IPS DF 4.7 (cell line): ENCODE measurements around the gene FBLN1.
A peak's percentile ranks its signal among the peaks of the same experiment; 100 is the strongest.
"Not testable (repeated sequence)": the region's sequence is repeated elsewhere in the genome, so short reads cannot be mapped to it uniquely, and the experiment has no call there.

Source experiments
- DNase-seq: peaks from one replicate; pipeline ENCODE4 v3.0.0-alpha.2; 2013; ENCODE audit warnings: low spot score; ENCODE audit errors: extremely low read depth

The FBLN1 gene

DNA sequence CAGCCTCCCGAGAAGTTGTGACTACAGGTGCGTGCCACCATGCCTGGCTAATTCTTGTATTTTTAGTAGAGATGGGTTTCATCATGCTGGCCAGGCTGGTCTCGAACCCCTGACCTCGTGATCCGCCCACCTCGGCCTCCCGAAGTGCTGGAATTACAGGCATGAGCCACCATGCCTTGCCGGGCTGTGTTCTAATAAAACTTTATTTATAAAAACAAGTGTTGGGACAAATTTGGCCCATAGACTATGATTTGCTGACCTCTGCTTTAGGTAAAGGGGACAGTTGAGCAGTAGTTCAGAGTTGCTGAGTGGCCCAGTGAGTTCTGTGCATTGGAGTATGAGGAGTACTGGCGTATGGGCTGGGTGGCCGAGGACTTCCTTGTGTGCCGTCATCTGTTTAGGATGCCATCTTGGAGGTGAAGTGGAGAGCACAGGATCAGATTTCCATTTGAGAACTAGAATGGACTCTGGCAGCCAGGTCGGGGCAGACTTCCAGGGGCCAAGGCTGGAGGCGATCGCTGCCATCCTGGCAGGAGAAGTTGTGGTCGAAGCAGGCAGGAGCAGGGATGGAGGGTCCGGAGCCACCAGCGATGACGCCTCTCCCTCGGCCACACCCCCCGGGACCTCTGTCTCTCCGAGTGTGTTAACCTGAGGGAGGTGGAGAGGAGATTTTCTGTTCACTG lies 43.8 kb downstream of the FBLN1 start:
- DNase-seq = no peak

DNA sequence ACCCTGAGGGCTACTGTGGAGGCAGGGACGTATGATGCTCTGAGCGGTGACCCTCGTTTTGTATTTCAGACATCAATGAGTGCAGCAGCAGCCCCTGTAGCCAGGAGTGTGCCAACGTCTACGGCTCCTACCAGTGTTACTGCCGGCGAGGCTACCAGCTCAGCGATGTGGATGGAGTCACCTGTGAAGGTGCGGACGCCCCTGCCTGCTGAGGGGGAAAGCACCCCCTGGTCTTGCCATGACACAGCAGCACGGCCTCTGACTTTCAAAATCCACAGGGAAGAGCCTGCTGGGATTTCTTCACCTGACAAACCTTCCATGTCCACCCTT lies 44.3 kb downstream of the FBLN1 start:
- no peak for DNase-seq

DNA sequence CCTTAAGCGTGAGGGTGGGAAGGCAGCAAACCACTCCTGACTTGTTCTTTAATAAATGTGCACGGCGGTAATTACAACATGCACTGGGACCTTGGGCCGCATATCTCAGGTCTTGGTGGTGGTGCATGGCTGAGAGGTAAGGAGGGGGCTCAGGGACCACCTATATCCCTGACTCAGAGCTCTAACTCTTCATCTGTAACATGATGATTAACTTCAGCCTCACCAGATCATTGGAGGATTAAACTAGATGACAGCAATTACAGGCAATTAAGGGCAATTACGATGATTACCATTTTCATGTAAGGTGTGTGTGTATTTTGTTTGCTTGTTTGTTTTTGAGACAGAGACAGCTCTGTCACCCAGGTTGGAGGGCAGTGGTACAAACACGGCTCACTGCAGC lies 45.0 kb downstream of the FBLN1 start:
- no peak for DNase-seq

DNA sequence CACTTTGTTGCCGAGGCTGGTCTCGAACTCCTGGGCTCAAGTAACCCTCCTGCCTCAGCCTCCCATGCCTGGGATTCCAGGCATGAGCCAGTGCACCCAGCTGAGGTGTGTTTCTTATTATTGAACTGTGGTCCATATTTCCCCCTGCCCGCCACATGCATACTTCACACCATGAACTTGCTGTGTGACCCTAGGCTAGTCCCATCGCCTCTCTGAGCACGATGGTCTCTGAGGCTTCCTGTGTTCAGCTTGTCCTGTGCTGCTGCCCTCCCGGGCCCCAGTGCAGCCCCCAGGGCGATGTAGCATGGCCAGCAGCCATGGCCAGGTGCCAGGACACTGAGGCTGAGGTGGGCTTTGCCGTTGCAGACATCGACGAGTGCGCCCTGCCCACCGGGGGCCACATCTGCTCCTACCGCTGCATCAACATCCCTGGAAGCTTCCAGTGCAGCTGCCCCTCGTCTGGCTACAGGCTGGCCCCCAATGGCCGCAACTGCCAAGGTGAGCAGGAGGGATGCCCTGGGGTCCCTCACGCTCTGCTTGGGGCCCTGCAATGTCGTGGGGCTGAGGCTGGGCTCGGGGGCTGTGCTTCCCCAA lies 45.7 kb downstream of the FBLN1 start:
- no peak for DNase-seq

DNA sequence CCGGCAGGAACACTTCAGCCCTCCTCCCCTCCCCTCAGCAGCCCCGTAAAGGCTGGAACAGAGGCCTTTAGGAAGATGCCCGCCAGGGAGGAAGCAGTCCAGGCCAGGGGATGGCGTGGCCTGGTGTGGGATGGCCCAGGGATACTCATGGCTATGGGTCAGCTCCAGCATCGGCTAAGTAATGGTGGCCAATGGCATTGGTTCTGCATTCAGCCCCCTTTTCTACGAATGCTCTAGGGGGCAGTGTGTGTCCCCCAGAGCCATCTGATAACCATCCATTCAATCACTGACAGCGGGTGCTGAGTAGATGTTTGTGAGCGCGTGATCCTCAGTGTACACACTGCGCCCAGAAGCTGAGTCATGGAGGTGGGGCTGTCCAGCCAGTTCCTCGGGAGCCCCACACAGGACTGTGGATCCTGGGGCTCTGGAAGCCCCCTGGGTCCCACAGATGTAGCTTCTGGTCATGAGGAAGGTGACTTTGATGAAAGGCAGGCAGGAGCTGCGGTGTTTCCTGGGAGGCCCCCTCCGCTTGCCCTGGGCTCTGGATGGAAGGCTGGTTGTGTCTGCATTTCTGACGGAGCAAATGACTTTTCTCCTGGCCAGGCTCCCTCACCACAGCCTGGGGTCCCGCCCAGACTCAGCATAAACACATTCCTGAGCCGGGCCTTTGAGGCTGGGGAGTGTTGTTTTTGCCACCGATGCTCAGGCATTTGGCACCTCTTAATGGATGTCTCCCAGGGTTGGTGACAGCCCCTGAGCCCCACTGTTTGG lies 46.5 kb downstream of the FBLN1 start:
- no peak for DNase-seq

DNA sequence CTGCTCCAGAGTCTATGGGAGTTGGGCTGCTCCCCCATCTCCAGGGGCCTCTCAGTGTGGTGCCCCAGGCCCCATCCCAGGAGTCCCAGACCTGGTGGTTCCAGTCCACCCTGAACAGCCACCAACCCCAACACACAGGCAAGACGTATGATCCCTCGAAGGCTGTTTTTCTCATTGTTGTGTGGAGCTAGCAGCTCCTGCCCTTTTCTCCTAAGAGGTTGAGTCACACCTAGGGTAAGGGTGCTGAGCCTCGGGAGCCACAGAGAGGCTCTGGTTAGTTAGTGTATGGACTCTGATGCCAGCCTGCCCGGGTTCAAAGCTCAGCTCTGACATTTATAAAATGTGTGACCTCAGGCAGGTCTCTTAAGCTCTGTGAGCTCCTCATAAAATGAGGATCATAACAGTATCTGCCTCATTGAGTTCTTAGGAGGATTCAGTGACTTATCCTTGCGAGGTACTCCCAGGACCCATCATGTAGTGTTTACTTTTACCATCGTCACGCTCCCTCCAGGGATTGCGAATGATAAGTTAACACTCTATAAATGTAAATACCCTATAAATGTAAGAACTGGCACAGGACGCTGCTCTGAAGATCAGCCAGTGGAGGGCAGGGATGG lies 47.2 kb downstream of the FBLN1 start:
- DNase-seq = no peak

DNA sequence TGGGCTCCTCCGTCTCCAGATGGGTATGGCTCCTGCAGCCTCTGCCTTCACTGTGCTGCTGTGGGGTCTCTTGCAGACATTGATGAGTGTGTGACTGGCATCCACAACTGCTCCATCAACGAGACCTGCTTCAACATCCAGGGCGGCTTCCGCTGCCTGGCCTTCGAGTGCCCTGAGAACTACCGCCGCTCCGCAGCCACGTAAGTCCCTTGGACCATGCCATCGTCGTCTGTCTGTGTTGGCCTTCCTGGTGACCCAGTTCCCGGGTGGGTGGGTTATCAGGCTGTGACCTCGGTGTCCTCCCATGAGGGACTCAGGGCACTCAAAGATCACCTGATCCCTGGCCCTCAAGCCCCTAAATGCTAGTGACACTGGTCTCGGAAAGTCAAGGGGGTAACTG lies 47.7 kb downstream of the FBLN1 start:
- DNase-seq = no peak

DNA sequence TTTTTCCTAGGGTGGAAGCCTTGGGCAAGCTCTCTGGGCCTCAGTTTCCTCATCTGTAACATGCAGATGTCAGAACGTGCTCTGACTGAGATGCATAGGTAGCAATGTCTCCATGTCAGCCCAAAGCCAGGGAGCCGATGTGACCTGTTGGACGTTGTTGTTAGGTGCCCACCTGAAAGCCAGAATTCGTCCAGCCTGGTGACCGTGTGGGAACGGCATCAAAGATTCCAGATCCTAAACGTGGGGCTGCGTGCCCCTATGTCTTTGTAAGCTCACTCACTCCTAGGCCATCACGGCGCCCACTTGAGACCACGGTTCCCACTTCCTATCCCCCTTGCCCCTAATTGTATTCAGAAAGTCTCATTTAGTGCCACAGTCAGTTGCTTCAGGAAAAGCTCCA lies 48.2 kb downstream of the FBLN1 start:
- no peak for DNase-seq

DNA sequence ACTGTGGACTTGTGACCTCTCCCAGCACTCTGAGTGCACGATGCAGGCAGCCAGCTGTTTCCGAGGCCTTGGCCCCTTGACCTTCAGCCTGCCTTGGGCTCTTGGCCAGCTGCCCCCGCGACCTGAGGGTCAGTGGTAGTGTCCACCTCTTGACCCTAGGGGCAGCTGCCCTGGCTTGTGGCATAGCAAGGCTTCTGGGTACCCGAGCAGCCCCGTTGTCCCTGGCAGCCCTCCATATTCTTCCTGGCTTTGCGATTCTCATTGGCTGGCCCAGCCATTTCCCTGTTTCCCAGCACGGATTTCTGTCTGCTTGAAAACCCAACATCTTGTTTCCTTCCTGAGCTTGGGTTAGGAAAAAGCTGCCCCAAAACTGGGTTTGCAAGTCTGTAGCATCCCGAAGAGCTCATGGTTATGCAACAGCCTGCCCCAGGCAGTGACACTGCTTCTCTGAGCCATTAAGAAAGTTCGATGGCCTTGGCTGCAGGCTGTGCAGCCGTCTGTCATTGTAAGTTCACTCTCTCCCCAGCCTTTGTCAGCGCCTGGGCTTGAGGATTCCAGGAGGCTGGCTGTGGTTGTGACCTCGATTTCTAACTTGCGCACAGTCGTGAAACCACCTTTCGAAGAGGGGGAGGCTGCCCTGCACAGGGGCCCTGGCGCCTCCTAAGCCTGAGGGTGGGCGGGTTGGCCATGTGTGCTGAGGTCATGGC lies 48.8 kb downstream of the FBLN1 start:
- DNase-seq = no peak

DNA sequence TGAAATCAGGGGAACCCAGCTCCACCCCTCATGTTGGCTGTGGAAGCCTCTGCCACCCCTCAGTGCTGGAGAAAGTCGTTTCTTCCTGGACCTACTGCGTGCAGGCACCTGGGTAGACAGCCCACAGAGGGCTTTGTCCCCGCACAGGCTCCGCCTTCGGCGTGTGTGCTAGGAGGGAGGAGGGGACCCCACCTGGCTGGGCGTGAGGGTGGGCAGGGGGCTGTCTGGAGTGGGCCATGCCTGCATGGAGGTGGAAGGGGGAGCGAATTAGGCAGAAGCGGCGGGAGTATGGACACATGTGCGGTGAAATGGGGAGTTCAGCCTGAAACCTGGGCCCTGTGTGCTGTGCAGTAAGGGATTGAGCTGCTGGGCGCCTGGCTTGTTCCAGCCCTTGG lies 49.3 kb downstream of the FBLN1 start:
- no peak for DNase-seq

DNA sequence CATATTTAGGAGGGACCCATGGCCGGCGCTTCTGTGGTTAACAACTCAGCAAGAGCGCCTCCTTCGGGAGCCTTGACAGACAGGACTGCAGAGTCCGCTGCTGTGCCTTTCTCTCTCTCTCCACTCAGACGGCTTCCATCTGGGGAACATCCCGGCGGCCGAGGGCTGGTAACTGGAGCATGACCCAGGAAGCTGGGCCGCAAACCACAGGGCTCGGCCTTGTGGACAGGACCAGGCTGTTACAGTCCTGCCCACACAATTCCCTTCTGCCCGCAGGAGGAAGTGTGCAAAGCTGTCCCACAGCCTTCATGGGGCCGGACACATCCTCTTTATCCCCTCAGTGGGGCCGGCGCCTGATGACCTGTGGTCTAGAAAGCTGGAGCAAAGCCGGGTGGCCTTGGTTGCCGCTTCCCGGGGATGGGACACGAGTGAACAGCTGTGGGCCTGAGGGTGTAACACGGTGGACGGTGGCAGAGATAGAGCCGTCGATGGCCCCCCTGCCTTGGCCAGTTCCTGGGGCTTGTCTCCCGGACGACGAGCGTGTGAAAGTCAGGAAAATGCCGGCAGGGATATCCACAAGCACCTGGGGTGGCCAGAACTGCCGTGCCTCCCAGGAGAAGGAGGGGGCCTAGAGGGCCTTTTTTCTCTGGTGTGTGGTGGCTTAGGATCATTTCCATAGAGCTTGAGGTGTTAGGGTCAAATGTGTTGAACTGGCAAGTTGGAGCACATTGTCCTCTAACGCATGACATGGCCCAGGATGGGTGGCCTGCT lies 50.1 kb downstream of the FBLN1 start:
- no peak for DNase-seq

DNA sequence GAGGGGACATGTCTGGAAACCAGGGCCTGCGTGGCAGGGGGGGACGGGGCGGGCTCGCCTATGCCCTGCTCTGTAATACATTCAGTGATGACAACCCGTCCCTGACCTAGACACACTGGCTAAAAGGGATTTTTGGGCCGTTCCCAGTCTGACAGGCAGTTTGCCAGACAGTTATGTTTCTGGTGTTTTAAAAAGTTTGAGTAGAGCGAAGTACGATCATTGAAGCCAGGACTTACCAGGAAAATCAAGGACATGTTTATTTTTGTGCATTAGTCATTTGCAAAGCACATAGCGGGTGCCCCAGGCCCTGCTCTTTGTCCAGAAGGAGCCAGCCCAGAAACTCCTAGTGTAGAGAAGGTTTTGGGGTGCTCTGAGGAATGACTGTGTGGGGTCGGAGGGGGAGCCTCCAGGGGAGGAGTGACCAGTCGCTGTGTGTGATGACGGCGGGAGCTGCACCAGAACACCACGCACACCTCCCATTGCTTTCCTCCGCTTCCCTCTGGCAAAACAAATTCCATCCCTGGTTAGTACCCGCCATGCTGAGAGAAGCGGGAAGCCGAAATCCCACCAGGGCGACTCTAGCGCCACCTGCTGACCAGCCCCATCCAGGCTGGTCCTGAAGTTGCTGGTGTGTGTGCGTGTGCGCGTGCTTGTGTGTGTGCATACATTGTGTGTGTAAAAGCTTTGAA lies 50.8 kb downstream of the FBLN1 start:
- DNase-seq = peak; percentile 80

DNA sequence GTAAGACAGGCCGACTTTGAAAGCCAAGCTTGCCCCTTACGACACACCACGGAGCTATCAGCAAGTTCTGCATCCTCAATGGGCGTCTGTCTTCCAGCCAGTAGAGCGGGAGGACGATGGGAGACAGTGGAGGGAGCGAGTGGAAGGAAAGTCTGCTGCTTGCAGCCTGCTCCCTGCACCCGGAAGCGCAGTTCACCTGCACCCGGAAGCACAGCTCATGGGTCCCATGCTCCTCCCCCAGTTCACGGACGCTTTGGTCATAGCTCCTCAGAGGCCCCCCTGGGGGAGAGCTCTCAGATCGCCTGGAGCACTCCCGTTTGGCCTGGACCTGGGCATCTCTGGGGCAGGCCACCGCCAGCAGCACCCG lies 51.3 kb downstream of the FBLN1 start:
- no peak for DNase-seq

DNA sequence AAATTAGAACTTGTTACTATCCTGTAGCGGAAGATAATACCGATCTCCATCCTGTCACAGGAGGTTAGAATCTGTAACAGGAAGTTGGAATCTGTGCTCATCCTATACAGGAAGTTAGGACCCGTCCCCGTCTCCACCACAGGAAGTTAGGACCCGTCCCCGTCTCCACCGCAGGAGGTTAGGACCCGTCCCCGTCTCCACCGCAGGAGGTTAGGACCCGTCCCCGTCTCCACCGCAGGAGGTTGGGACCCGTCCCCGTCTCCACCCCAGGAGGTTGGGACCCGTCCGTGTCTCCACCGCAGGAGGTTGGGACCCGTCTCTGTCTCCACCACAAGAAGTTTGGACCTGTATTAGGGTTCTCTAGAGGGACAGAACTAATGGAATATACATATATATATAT lies 52.2 kb downstream of the FBLN1 start:
- no peak for DNase-seq

DNA sequence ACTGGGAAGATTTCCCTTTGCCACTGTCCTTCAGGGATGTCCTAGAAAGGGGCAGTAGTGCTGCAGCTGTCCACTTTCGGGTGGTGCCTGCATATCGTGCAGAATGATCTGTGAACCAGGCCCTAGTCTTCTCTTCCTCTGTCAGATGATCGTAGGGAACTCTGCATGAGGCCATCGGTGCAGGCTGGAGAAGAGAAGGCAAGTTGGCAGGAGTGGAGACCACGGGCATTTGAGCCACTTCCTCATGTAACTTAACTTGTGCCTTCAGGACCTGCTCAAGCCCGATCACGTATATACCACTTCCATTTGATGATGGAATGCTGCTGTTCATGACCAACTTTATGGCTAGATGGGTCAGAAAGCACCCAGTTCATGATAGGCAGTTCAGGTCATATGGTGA lies 55.2 kb downstream of the FBLN1 start:
- DNase-seq = not testable (repeated sequence)

DNA sequence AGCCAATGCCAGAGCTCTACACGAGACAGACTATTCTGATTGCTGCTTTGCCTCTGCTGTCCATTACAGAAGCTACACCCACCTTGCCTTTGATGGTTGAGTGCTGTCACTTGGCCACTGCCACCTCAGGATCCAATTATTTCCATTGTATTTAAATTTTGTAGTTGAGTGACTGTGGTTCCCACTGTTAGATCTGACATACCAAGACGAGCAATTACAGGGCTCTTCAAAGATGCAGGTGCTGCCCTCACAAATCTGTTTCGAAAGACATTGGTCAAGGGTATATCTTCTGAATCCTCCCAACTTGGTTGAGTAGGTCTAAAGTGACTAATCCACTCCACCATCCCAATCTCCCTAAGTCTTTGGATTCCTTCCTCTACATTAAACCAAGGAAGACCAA lies 57.4 kb downstream of the FBLN1 start:
- not testable (repeated sequence) for DNase-seq

DNA sequence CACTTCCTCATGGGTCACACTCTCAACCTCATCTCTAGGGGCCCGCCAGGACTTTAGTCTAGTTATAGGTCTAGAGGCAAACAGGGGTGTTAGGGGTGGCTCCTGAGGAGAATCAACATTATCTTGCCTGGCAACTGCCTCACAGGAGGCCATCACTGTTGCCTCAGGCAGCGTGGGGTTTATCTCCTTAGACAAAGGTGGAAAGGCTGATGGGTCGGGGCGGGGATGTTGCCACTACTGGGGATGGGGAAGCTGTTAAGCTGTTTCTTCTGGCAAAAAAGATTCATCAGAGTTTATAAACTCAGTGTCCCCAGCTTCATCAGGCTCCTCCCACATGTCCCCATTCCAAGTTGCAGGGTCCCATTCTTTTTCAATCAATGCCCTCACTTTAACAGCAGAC lies 58.1 kb downstream of the FBLN1 start:
- not testable (repeated sequence) for DNase-seq

DNA sequence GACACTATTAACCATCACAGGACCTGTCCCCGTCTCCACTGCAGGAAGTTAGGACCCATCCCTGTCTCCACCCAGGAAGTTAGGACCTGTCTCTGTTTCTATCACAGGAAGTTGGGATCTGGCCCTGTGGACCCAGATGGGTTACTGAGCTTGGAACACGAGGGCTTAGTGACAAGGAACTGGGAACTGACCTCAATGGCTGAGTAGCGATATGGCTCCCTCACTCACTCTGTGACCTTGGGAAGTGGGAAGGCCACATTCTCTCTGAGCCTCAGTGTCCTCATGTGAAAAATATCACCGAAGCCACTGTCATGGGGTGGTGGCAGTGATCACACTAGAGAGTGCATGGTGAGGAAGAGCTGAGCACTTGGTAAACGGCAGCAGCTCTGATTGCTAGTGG lies 59.4 kb downstream of the FBLN1 start:
- DNase-seq = no peak

DNA sequence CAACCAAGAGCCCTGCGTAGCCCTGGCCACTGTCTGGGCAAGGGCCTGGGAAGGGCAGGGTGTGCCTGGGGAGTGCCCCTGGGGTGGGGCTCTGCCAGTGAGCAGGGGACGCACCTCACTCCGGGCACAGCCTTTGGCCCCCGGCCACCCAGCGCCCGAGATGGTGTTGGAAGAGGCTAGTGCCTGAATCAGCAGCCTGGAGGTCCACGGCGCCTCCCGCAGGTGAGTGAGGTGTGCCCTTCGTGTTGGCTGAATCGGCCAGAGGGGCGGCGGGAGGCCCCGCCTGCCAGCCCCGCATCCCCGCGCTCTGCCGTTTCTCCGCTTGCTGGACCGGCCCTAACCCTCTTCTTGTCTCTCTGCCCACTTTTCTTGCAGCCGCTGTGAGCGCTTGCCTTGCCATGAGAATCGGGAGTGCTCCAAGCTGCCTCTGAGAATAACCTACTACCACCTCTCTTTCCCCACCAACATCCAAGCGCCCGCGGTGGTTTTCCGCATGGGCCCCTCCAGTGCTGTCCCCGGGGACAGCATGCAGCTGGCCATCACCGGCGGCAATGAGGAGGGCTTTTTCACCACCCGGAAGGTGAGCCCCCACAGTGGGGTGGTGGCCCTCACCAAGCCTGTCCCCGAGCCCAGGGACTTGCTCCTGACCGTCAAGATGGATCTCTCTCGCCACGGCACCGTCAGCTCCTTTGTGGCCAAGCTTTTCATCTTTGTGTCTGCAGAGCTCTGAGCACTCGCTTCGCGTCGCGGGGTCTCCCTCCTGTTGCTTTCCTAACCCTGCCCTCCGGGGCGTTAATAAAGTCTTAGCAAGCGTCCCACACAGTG lies 60.1 kb downstream of the FBLN1 start:
- DNase-seq = no peak
